Gastroesophageal sphincter (tissue), 4 donors: ENCODE results near the gene IL6ST. TPM values are rescaled to one million over a fixed set of nuclear protein-coding genes. Genes with fewer than 3 reads are reported as not detected.

Experiments
- ATAC-seq: fragments of 150-250 bp; one replicate; pipeline ENCODE4 v1.9.1; 2016; ENCODE audit warnings: mild to moderate bottlenecking, moderate library complexity
- H3K27ac ChIP-seq, 4 donors: fragments of 200-600 bp; sonication (generic) in 3 of 4; 1 replicate in 3 of 4; 2 replicates in 1 of 4; pipeline ENCODE4 v1.5.1; 2016 to 2019
- H3K27me3 ChIP-seq: fragments of 200-600 bp; sonication (generic); one replicate; pipeline ENCODE4 v1.5.1; 2019
- H3K36me3 ChIP-seq, 2 donors: fragments of 200-600 bp; sonication (generic); one replicate each; pipeline ENCODE4 v1.5.1; 2019; ENCODE audit warnings: control low read depth in 1 of 2
- H3K4me1 ChIP-seq, 3 donors: fragments of 200-600 bp; sonication (generic); 1 replicate in 2 of 3; 2 replicates in 1 of 3; pipeline ENCODE4 v1.5.1; 2016 to 2019; ENCODE audit warnings: control low read depth in 2 of 3
- H3K4me3 ChIP-seq, 2 donors: fragments of 200-600 bp; sonication (generic); one replicate each; pipeline ENCODE4 v1.5.1; 2019; ENCODE audit warnings: mild to moderate bottlenecking in 1 of 2, moderate library complexity in 1 of 2
- H3K9me3 ChIP-seq, 3 donors: fragments of 200-600 bp; sonication (generic); one replicate each; pipeline ENCODE4 v1.5.1; 2017 to 2019; ENCODE audit warnings: control low read depth in 2 of 3
- EP300 ChIP-seq: sonication (generic); formaldehyde crosslinking; IDR thresholded peaks from one replicate; pipeline ENCODE4 v1.6.1; 2017; ENCODE audit warnings: antibody characterized with exemption, mild to moderate bottlenecking
- POLR2A ChIP-seq, 2 donors: fragments of 450-650 bp; IDR thresholded peaks; one replicate each; pipeline ENCODE4 v1.6.1; 2017; ENCODE audit warnings: antibody characterized with exemption in 2 of 2, mild to moderate bottlenecking in 2 of 2, moderate library complexity in 1 of 2
- POLR2AphosphoS5 ChIP-seq: sonication (generic); formaldehyde crosslinking; IDR thresholded peaks from one replicate; pipeline ENCODE4 v1.6.1; 2017; ENCODE audit warnings: antibody characterized with exemption
- WGBS, 2 donors: methylation state at CpG; one replicate each; pipeline ENCODE4 v1.1.5; 2018; ENCODE audit warnings: low coverage in 1 of 2; 5-methylcytosine and 5-hydroxymethylcytosine counted together
- total RNA-seq, 4 donors: library from RNA; depleted of rRNA; stranded (reverse); fragments of >200 nt; gene quantifications; one replicate each; pipeline ENCODE4 v1.1.0, GENCODE V29; 2016
- TF ChIP-seq, protein P1 (sequence below), 4 experiments: fragments of 200-600 bp in 2 of 4; fragments of 450-650 bp in 2 of 4; sonication (generic) in 1 of 4; IDR thresholded peaks; one replicate each; pipeline ENCODE4 v1.5.1; 2017 to 2019; ENCODE audit warnings: antibody characterized with exemption in 4 of 4, mild to moderate bottlenecking in 2 of 4, moderate library complexity in 2 of 4

IL6ST gene
- total RNA-seq, 4 donors from 2014 or later: 351 to 761 (median 435) TPM

- 58 to 84% methylated on average over 5 of the region's 5 CpGs for WGBS, 2 donors
- no peak overlapping the region for H3K27ac ChIP-seq
- TF ChIP-seq, protein P1, sequence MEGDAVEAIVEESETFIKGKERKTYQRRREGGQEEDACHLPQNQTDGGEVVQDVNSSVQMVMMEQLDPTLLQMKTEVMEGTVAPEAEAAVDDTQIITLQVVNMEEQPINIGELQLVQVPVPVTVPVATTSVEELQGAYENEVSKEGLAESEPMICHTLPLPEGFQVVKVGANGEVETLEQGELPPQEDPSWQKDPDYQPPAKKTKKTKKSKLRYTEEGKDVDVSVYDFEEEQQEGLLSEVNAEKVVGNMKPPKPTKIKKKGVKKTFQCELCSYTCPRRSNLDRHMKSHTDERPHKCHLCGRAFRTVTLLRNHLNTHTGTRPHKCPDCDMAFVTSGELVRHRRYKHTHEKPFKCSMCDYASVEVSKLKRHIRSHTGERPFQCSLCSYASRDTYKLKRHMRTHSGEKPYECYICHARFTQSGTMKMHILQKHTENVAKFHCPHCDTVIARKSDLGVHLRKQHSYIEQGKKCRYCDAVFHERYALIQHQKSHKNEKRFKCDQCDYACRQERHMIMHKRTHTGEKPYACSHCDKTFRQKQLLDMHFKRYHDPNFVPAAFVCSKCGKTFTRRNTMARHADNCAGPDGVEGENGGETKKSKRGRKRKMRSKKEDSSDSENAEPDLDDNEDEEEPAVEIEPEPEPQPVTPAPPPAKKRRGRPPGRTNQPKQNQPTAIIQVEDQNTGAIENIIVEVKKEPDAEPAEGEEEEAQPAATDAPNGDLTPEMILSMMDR (IDR thresholded peaks at IDR 0.05): no peak
- no peak for TF ChIP-seq POLR2AphosphoS5
- no peak for TF ChIP-seq POLR2A (IDR thresholded peaks at IDR 0.05)
- no peak for TF ChIP-seq EP300
- no peak overlapping the region for H3K4me3 ChIP-seq
- H3K36me3 ChIP-seq: no peaks in the 10 kb centered on the region
- H3K27me3 ChIP-seq: peaks cover 6% of the 10 kb centered on the region
- ATAC-seq: no peak
- H3K9me3 ChIP-seq: no peaks in the 10 kb centered on the region
- no peaks in the 10 kb centered on the region for H3K4me1 ChIP-seq
These were observed 69.1 kb downstream of the IL6ST start for GRCh38 chr5:55925712-55926111.

- Histone ChIP-seq H3K4me3 (no peak overlapping the region), H3K9me3 (no peaks in the 10 kb centered on the region), H3K27me3 (peaks cover 6% of the 10 kb centered on the region), H3K27ac (no peak overlapping the region), H3K4me1 (no peaks in the 10 kb centered on the region), H3K36me3 (no peaks in the 10 kb centered on the region)
- WGBS, 2 donors: 94 to 100% methylated on average over 2 to 3 of the region's 3 CpGs
- TF ChIP-seq EP300: no peak
- TF ChIP-seq POLR2AphosphoS5: no peak
- no peak for TF ChIP-seq POLR2A (IDR thresholded peaks at IDR 0.05)
- TF ChIP-seq, protein P1 (IDR thresholded peaks at IDR 0.05): no peak
- no peak for ATAC-seq
These were observed 69.6 kb downstream of the IL6ST start for GRCh38 chr5:55925181-55925580.

- H3K4me3 ChIP-seq: no peak overlapping the region
- peaks cover 6% of the 10 kb centered on the region for H3K27me3 ChIP-seq
- TF ChIP-seq POLR2A (IDR thresholded peaks at IDR 0.05) (no peak), EP300 (no peak), POLR2AphosphoS5 (no peak)
- TF ChIP-seq, protein P1 (IDR thresholded peaks at IDR 0.05): no peak
- H3K9me3 ChIP-seq: no peaks in the 10 kb centered on the region
- no peaks in the 10 kb centered on the region for H3K36me3 ChIP-seq
- H3K4me1 ChIP-seq: no peaks in the 10 kb centered on the region
- no peak overlapping the region for H3K27ac ChIP-seq
- WGBS, 2 donors: 85% methylated on average over 9 of the region's 11 CpGs; no CpG with 5 or more reads in 1 of the 2 donors
- ATAC-seq: no peak
These were observed 70.0 kb downstream of the IL6ST start for GRCh38 chr5:55924744-55925143.

GRCh38 chr5:55923865-55924500, 70.8 kb downstream of the IL6ST start:
- Histone ChIP-seq H3K27ac (peak overlapping the region in 1 of 4 donors; percentile 46), H3K4me3 (peak overlapping the region in 1 of 2 donors; percentile 41), H3K9me3 (no peaks in the 10 kb centered on the region), H3K27me3 (peaks cover 6% of the 10 kb centered on the region), H3K4me1 (no peaks in the 10 kb centered on the region), H3K36me3 (no peaks in the 10 kb centered on the region)
- no peak for ATAC-seq
- no peak for TF ChIP-seq POLR2A (IDR thresholded peaks at IDR 0.05)
- no peak for TF ChIP-seq EP300
- TF ChIP-seq, protein P1 (IDR thresholded peaks at IDR 0.05): no peak
- no peak for TF ChIP-seq POLR2AphosphoS5
- WGBS, 2 donors: 87% methylated on average over 5 of the region's 9 CpGs; no CpG with 5 or more reads in 1 of the 2 donors

DNA sequence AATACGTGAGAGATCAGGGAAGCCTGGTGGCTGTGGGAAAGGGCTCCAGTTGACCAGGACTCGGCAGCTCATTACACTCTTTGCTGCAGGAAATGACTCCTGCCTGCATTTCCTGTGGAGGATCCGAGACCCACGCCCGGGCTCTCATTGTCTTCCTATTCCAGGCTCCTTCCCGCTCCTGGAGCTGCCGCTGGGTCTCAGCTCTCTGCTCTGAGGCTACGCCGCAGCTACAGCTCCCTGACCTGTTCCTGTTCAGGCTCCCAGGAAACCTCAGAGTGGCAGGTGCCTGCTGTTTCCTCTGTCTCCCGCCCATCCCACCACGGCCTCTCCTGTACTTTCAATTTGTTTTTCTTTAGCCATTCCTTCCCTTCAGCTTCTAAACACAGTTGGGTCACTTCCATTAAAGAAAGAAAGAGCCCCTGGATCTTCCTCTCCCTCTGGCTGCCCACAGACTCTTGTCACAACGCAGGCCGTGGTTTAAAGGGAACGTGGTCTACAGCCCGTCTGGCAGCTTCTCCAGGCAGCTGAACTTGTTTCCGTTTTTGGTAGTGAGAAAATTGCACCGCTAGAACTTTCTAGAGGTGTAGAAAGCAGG, 71.5 kb downstream of the IL6ST start:
- peak overlapping the region in 1 of 4 donors; percentile 46 for H3K27ac ChIP-seq
- WGBS, 2 donors: 43 to 50% methylated on average over 6 to 10 of the region's 17 CpGs
- no peaks in the 10 kb centered on the region for H3K9me3 ChIP-seq
- peak; percentile 35 for ATAC-seq
- no peaks in the 10 kb centered on the region for H3K4me1 ChIP-seq
- no peaks in the 10 kb centered on the region for H3K36me3 ChIP-seq
- H3K27me3 ChIP-seq: peaks cover 6% of the 10 kb centered on the region
- peak overlapping the region; percentile 14 to 41 for H3K4me3 ChIP-seq
- no peak for TF ChIP-seq POLR2A (IDR thresholded peaks at IDR 0.05)
- TF ChIP-seq, protein P1 (IDR thresholded peaks at IDR 0.05): no peak
- TF ChIP-seq EP300: no peak
- TF ChIP-seq POLR2AphosphoS5: no peak
